Upper lobe of left lung (tissue), 6 donors: ENCODE results near the gene RNPS1. TPM values are rescaled to one million over a fixed set of nuclear protein-coding genes. Genes with fewer than 3 reads are reported as not detected.

Experiments
- ATAC-seq, 2 donors: fragments of 200-7000 bp; cut with Tn5 transposase; one replicate each; pipeline ENCODE4 v1.9.1; 2022; ENCODE audit warnings: mild to moderate bottlenecking in 2 of 2, moderate library complexity in 2 of 2; ENCODE audit not compliant: low FRiP score in 2 of 2
- DNase-seq, 2 donors: peaks; one replicate each; pipeline ENCODE4 v3.0.0-alpha.2; 2019 to 2020
- H3K27ac ChIP-seq, 4 donors: fragments of 200-600 bp; sonication (generic); one replicate each; pipeline ENCODE4 v1.5.1; 2016 to 2019
- H3K27me3 ChIP-seq, 4 donors: fragments of 200-600 bp; sonication (generic); one replicate each; pipeline ENCODE4 v1.5.1; 2017 to 2019
- H3K36me3 ChIP-seq, 4 donors: fragments of 200-600 bp; sonication (generic); one replicate each; pipeline ENCODE4 v1.5.1; 2016 to 2019
- H3K4me1 ChIP-seq, 4 donors: fragments of 200-600 bp; sonication (generic); one replicate each; pipeline ENCODE4 v1.5.1; 2018 to 2019
- H3K4me3 ChIP-seq, 4 donors: fragments of 200-600 bp; sonication (generic); one replicate each; pipeline ENCODE4 v1.5.1; 2017 to 2019; ENCODE audit warnings: mild to moderate bottlenecking in 2 of 4, moderate library complexity in 1 of 4
- H3K9me3 ChIP-seq, 4 donors: fragments of 200-600 bp; sonication (generic); one replicate each; pipeline ENCODE4 v1.5.1; 2018 to 2019
- CTCF ChIP-seq, 6 experiments: fragments of 450-650 bp in 4 of 6; fragments of 200-600 bp in 2 of 6; sonication (generic) in 2 of 6; IDR thresholded peaks; one replicate each; pipeline ENCODE4 v1.5.1; 2016 to 2019; ENCODE audit warnings: antibody characterized with exemption in 6 of 6
- EP300 ChIP-seq, 4 donors: sonication (generic); formaldehyde crosslinking; IDR thresholded peaks; one replicate each; pipeline ENCODE4 v1.5.1; 2017; ENCODE audit warnings: antibody characterized with exemption in 4 of 4, control low read depth in 2 of 4
- POLR2A ChIP-seq, 4 donors: fragments of 450-650 bp; IDR thresholded peaks; one replicate each; pipeline ENCODE4 v1.5.1; 2016 to 2017; ENCODE audit warnings: antibody characterized with exemption in 4 of 4, mild to moderate bottlenecking in 2 of 4
- POLR2AphosphoS5 ChIP-seq, 2 donors: sonication (generic); formaldehyde crosslinking; IDR thresholded peaks; one replicate each; pipeline ENCODE4 v1.5.1; 2017; ENCODE audit warnings: antibody characterized with exemption in 2 of 2
- WGBS, 2 donors: methylation state at CpG; one replicate each; pipeline ENCODE4 v1.1.5; 2017 to 2018; 5-methylcytosine and 5-hydroxymethylcytosine counted together
- total RNA-seq, 6 donors: library from RNA; depleted of rRNA in 4 of 6; stranded (reverse); fragments of >200 nt in 4 of 6; gene quantifications; one replicate each; pipeline versions ENCODE4 v1.1.0 to v1.2.1, GENCODE V29; 2016 to 2021
- donor health status: DM: no; HTN: no; CAD: no; lungs with moderate emphysema.
- donor health status: DM: no; HTN: yes; CAD: no; lungs with severe emphysema.

Gene RNPS1
- total RNA-seq, 6 donors from 2014 or later = 92.2 to 142 (median 114) TPM

- Histone ChIP-seq H3K9me3 (no peaks in the 10 kb centered on the region), H3K4me3 (no peak overlapping the region), H3K27me3 (no peaks in the 10 kb centered on the region), H3K4me1 (no peaks in the 10 kb centered on the region), H3K36me3 (peaks cover 33 to 100% (median 85%) of the 10 kb centered on the region in 4 donors), H3K27ac (no peak overlapping the region)
- 89% methylated on average over 32 of the region's 35 CpGs; no CpG with 5 or more reads in 1 of the 2 donors for whole genome bisulfite sequencing, 2 donors
- no peak for DNase-seq
- ATAC-seq = peak in 1 of 2 donors; percentile 3
- no peak for TF ChIP-seq POLR2AphosphoS5 (IDR thresholded peaks at IDR 0.05)
- TF ChIP-seq EP300 (IDR thresholded peaks at IDR 0.05) = no peak
- TF ChIP-seq POLR2A (IDR thresholded peaks at IDR 0.05) = no peak
- TF ChIP-seq CTCF (IDR thresholded peaks at IDR 0.05) = no peak
Observed at GRCh38 chr16:2287916-2288547, 20.1 kb upstream of the RNPS1 start.

DNA sequence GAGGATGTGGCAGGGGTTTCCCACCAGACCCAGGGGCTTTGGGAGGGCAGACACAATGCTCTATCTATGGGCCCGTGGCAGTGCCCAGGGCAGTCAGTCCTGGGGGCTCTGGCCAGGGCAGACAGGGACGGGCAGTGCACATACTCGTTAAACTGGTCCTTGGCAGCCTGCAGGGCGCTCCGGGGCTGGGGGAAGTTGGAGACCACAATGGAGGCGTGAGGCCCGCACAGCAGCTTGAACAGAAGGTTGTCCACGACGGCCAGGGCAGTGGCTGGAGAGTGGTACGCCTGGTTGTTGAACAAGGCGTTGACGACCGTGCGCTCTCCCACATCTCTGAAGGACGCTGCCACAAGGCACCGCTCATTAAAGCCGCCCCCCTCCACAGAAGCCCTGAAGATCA is 18.6 kb upstream of the RNPS1 start:
- H3K36me3 ChIP-seq = peaks cover 33 to 89% (median 84%) of the 10 kb centered on the region in 4 donors
- DNase-seq (no peak), ATAC-seq (peak in 1 of 2 donors; percentile 2)
- no peak overlapping the region for H3K4me3 ChIP-seq
- no peaks in the 10 kb centered on the region for H3K27me3 ChIP-seq
- TF ChIP-seq CTCF (IDR thresholded peaks at IDR 0.05) (no peak), EP300 (IDR thresholded peaks at IDR 0.05) (no peak), POLR2A (IDR thresholded peaks at IDR 0.05) (no peak), POLR2AphosphoS5 (IDR thresholded peaks at IDR 0.05) (no peak)
- no peaks in the 10 kb centered on the region for H3K9me3 ChIP-seq
- no peak overlapping the region for H3K27ac ChIP-seq
- 89 to 92% methylated on average over 10 to 17 of the region's 17 CpGs for WGBS, 2 donors
- H3K4me1 ChIP-seq = no peaks in the 10 kb centered on the region

DNA sequence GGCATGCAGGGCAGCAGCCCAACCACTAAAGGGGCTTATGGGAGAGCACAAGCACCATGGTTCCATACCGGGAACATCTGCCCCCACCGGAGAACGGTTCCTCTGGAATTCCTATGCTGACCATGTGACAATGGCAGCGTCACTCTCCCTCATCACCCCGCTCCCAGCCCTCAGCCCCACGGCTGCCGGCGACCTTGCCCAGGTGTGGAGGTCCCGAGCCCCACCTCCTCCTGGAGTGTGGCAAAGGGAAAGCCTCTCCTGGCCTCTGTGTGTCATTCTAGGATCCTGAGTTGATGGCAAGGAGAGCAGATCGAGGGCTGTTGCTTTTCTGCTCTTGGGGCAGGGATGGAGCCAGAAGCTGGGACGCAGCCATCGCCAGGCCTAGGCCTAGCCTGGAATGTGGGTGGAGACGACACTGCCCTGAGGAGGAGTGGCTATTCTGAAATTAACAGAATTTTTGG is 17.8 kb upstream of the RNPS1 start:
- TF ChIP-seq POLR2A (IDR thresholded peaks at IDR 0.05) = no peak
- TF ChIP-seq EP300 (IDR thresholded peaks at IDR 0.05) = no peak
- 77 to 85% methylated on average over 12 to 13 of the region's 13 CpGs for WGBS, 2 donors
- H3K4me3 ChIP-seq = no peak overlapping the region
- no peak for ATAC-seq
- peaks cover 35 to 89% (median 82%) of the 10 kb centered on the region in 4 donors for H3K36me3 ChIP-seq
- H3K4me1 ChIP-seq = no peaks in the 10 kb centered on the region
- no peaks in the 10 kb centered on the region for H3K9me3 ChIP-seq
- DNase-seq = no peak
- H3K27me3 ChIP-seq = no peaks in the 10 kb centered on the region
- no peak overlapping the region for H3K27ac ChIP-seq

DNA sequence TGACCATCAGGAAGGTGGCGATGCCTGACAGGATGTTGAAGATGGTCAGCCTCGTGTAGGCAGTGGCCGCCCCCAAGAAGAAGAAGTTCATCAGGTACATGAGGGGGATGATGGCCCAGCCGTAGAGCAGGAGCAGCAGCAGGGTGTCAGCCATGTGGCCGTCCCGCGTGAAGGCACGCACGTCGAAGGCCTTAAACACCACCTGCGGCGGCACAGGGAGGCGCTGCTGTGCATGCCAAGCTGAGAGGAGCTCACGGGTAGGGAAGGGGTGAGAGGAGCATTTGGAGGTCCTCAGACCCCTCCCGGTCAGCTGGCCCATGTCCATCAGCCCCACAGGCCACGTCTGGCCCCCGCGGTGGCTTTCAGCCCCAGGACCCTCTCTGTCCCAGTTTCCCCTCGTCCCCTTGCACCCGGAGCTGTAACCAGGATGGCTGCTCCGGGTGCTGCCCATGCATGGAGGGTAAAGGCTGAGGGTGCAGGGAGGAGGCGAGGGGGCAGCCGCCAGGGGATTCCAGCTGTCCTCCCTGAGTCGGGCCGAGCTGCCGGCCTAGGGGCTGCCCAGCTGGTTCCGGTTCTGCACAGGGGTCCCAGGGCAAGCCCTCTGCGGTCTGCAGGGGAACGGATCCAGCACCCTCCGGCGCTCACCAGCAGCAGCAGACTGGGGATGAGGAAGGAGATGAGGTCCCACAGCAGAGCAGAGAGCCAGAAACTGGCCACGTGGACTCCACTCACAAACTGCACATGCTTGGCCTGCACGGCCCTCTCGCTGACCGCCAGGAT is 17.1 kb upstream of the RNPS1 start:
- H3K36me3 ChIP-seq = peaks cover 35 to 89% (median 83%) of the 10 kb centered on the region in 4 donors
- no peaks in the 10 kb centered on the region for H3K9me3 ChIP-seq
- no peak overlapping the region for H3K4me3 ChIP-seq
- no peak for ATAC-seq
- no peak for TF ChIP-seq EP300 (IDR thresholded peaks at IDR 0.05)
- TF ChIP-seq POLR2AphosphoS5 (IDR thresholded peaks at IDR 0.05) = no peak
- H3K27me3 ChIP-seq = no peaks in the 10 kb centered on the region
- no peak overlapping the region for H3K27ac ChIP-seq
- no peak for DNase-seq
- no peaks in the 10 kb centered on the region for H3K4me1 ChIP-seq
- WGBS, 2 donors = 90 to 92% methylated on average over 13 to 35 of the region's 35 CpGs

DNA sequence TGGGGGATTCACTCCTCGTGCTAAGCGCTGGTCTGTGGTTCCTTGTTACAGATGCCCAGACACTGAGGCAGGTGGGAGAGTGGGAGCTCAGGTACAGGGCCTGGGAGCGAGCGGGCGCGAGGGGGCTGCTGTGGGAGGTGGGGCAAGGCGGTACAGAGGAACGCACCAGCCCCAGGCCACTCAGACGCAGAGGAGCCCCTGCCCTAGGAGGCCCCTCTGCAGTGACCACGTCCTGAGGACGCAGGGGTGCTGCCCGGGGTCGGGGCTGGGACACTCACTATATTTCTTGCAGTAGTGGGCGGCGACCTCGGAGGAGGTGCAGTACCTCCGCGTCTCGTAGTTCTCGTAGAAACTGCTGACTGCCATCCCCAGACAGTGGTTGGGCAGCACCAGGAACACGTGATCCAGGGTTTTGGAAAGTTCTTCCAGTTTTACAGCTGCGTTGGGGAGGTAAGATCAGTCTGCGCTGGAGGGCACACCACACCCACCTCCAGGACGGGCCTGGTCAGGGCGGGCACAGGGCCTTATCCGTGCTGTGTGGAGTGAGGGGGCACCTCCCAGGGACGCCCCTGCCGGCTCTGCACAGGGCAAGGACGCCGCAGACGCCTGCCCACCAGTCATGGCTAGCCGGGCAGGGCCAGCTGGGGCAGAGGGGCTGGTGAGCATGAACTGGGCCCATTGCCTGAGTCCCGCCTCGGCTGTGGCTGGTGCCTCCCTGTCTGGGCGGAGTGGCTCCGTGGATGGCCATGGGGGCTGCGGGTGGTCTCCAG is 16.3 kb upstream of the RNPS1 start:
- Histone ChIP-seq H3K27me3 (no peaks in the 10 kb centered on the region), H3K4me3 (no peak overlapping the region), H3K27ac (no peak overlapping the region), H3K36me3 (peaks cover 32 to 90% (median 80%) of the 10 kb centered on the region in 4 donors), H3K4me1 (no peaks in the 10 kb centered on the region), H3K9me3 (no peaks in the 10 kb centered on the region)
- WGBS, 2 donors = 91 to 93% methylated on average over 23 to 28 of the region's 37 CpGs
- TF ChIP-seq EP300 (IDR thresholded peaks at IDR 0.05) (no peak), CTCF (IDR thresholded peaks at IDR 0.05) (no peak), POLR2AphosphoS5 (IDR thresholded peaks at IDR 0.05) (no peak), POLR2A (IDR thresholded peaks at IDR 0.05) (no peak)
- DNase-seq = no peak
- no peak for ATAC-seq
